NCI-H1105 (cell line): ENCODE measurements around the gene S100A2.
"Not testable (repeated sequence)": the region's sequence is repeated elsewhere in the genome, so short reads cannot be mapped to it uniquely, and the experiment has no call there.

Source experiments
- DNase-seq: peaks from one replicate; lab custom pipeline; 2025; lab: John Stamatoyannopoulos, UW

The S100A2 gene

GRCh38 chr1:153563991-153564390 lies 1.7 kb downstream of the S100A2 start:
- DNase-seq, result no peak

DNA sequence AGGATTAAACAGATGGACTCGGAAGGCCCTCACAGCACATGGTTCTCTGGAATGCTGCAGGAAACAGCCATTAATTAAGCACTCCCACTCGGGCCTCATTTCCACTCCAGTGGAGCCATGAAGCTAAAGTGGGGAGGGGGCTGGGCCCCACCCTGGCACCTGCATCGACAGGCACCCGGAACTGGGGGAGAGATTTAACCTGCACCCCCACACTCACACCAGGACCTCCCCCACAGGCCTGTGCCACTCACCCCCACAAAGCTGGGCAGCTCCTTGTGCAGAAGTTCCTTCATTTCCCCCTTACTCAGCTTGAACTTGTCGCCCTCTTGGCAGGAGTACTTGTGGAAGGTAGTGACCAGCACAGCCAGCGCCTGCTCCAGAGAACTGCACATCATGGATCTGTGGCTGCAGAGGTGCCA lies 2.2 kb downstream of the S100A2 start:
- DNase-seq, result no peak

GRCh38 chr1:153562021-153562420 lies 3.6 kb downstream of the S100A2 start:
- not testable (repeated sequence) for DNase-seq

DNA sequence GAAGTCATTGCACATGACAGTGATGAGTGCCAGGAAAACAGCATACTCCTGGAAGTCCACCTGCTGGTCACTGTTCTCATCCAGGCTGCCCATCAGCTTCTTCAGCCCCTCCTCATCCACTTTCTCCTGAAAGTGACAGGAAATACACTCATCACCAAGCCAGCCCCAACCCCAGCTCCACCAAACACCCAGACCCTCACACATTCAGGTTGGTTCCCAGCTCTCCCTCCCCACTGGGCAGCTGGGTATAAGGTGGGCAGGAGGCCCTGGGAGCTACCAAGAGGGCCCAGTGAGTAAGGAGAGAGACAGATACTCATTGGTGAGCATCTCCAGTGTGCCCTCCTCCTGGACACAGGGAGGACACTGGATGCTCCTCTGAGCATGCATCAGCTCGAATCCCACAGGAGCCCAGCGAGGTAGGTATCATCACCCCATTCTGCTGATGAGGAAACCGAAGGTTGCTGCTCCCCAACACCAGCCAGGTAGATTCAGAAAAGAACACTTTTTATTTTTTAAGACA lies 4.1 kb downstream of the S100A2 start:
- DNase-seq, result no peak

- DNase-seq, result no peak
These were observed 4.7 kb downstream of the S100A2 start for GRCh38 chr1:153560771-153561465.

DNA sequence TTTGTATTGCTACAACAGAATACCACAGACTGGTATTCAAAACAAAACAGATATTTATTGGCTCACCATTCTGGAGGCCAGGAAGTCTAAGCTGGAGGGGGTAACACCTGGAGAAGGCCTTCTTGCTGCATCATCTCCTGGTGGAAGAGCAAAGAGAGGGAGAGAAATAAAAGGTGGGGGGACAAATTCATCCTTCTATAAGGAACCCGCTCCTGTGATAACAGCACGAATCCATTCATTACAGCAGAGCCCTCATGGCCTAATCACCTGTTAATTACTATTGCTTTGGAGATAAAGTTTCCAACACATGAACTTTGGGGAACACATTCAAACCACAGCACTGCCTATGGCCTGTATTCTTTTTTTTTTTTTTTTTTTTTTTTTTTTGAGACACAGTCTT lies 5.4 kb downstream of the S100A2 start:
- no peak for DNase-seq

- DNase-seq, result no peak
These were observed 7.8 kb downstream of the S100A2 start for GRCh38 chr1:153557877-153558276.

GRCh38 chr1:153556348-153556747 lies 9.3 kb downstream of the S100A2 start:
- no peak for DNase-seq

DNA sequence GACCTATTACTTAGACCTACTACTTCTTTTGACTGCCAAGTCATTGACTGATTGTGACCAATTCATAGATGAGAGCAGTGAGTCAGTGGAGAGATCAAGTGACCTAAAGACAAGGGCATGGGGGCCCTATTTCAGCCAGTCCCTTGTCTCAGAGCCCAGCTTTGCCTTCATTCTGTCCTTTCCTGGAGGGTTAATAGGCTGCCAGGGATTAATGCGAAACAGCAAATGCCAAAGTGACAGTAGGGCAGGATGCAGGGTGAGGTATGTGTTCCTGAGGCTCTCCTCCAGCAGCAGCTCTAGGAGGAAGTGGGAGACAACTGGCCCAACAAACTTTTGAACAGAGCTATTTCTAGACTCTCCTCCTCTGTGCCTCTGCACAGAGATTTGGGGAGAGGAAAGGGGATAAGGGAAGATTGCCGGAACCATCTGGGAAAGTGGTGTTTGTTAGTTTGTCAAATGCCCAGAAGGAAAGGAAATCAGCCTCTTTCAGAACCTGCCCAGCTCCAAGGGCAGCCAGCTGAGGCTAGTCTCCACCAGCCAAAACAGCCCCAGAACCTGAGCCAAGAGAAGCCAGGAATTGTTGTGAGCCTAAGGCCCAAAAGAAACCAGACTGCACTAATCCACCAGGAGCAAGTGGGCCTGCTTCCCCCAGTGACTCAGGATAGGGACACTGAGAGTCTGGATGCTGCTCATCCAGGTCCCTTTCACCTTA lies 11.7 kb downstream of the S100A2 start:
- DNase-seq, result no peak

DNA sequence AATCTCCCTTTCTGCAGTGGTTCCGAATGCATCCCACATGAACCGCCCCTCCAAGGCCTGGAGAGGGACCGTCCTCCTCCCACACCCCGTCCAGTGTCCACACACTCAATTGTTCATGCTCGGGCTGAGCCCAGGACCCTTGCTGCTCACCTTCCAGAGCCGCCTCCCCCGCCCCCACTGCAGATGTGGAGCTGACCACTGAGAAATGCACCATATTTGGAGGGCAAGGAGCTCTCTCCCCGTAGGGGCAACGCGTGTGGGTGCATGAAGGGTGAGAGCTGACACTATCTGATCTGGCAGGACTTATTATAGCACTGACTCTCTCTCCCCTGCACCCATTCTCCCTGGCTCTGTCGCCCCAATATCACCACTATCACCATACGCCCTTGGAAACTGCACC lies 12.5 kb downstream of the S100A2 start:
- no peak for DNase-seq

DNA sequence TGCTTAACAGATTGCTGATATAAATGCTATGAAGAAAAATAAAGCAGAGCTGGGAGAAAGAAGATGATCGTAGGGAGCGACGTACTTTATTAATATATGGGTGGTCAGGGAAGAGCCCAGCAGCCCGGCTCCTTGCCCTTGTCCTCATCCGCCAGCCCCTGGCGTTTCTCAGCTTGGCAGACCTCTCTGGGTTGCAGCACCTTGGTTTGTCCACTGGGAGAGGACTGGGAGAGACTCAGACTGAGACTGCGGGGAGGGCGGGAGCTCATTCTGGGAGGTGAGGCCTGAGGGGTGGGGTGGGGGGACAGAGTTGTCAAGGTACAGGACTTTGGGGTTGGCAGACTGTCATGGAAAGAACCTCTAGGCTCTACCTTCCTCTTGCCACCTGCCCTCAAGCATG lies 13.3 kb downstream of the S100A2 start:
- DNase-seq, result no peak

DNA sequence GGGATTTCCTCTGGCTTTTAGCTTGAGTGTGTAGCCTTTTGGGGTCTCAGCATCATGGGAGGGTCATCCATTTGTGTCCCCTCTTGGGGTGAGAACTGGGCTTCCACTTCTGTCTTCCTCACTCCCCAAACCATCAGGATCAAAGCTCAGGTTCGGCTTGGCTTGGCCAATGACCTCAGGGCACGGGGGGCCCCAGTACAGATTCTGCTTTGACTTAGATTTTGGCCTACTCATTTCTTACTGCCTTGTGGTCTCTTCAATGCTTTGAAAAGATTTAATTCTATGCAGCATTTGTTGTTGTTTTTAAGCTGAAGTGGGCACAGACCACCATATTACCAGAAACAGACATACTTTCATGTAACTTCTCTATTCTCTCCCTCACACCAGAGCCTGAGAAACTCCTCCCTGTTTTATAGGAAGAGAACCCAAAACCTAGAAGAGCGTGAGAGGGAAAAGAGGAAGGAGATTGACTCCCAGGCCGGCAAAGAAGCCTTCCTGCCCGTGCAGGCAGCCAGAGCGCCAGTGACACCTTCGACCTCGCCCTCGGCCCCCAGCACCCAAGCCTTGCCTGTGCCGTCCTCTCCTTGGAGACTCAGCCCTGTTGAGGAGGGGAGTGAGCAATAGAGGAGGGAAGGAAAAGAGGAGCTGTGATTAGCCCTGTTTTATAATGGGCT lies 14.7 kb downstream of the S100A2 start:
- DNase-seq, result no peak

- no peak for DNase-seq
These were observed 15.3 kb downstream of the S100A2 start for GRCh38 chr1:153550398-153550758.

- no peak for DNase-seq
These were observed 15.8 kb downstream of the S100A2 start for GRCh38 chr1:153549741-153550397.

- DNase-seq, result no peak
These were observed 16.6 kb downstream of the S100A2 start, which contains the start of gene S100A3 for GRCh38 chr1:153548722-153549688. Gene S100A3 (minus strand): TSS chr1:153549258. CDS start chr1:153548485, 773 bp downstream.

DNA sequence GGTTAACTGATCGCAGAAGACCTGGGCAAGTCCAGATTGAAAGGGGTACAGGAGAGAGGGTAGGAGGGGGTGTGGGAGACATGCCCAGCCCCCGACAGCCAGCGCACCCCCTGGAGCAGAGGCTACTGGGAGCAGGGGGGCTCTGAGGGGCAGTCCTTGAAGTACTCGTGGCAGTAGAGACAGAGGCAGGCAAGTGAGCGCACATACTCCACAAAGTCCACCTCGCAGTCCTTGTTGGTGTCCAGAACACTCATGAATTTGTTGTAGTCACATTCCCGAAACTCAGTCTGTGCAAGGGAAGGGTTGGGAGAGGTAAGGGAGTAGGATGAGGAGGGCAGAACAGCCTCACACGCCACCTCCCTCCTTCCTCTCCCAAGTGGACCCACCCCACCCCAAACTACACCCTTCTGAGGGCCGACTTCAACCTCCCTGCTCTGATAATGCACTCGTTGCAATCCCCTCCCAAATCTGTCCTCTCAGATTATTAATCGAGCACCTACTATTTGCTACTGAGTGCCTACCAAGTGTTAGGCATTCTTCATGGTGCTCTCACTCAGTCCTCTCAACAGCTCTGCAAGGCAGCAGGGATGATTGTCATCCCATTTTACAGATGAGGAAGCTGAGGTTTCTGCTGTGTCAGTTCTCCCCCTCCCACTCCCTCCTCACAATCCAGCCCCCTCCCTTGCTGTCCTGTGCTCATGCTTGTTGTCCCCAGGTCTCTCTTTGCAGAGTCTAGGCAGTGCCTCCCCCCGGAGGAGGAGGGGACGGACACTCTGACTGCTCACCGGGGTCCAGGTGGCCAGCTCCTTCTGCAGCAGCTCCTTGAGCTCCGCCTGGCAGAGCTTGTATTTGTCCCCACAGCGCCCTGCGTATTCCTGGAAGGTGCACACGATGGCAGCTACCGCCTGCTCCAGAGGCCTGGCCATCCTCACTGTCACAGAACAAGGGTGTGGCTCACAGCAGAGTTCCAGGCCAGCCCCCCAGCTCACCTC lies 17.8 kb downstream of the S100A2 start:
- no peak for DNase-seq

DNA sequence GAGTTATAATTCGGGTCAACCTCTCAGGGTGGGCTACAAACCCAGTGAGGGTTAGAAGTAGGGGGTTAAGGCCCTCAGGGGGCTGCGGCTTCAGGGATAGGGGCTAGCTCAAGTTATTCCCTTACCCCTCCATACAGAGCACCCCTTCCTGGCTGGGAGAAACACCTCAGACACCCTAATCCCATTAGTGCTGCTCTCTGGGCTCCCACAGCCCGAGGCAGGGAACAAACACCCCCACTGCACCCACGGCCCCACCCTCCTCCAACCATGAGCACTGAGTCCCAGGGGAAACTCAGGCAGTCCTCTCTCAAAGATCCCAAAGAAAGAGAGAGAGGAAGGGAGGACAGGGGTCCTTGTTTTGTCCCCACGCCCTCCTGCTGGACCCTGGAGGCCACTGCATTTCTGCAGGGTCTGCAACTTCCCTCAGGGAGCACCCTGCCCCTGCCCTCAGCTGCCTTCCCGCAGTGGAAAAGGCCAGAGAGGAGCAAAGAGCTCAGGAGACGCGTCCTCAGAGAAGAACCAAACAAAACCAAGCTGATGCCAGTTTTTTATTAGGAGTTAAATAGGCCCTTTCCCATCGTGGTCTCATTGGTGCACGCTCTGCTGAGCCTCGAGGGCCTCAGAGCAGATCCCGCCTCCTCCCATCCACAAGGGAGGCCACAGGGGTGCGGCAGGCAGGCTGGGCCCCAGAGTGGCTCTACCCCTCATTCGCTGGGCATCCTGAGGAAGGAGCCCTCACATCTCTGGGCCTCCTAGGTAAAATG lies 18.7 kb downstream of the S100A2 start:
- DNase-seq, result no peak

DNA sequence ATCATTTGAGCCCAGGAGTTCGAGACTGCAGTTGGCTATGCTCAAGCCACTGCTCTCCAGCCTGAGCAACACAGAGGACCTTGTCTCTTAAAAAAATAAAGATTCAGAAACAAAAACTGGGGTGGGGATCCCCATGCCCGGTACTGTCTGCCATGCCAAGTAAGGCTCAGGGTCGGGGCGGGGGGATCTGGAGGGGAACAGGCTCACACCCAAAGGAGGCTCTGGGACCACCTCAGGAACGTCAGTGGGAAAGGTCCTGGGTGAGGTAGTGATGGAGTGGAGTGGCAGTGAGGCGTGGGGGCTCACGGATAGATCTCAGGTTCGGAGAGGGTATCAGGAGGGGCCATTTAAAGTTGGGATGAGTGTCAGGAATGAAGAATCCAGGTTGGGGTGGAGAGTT lies 19.3 kb downstream of the S100A2 start:
- DNase-seq, result no peak
